H1 (cell line): ENCODE measurements around the gene SND1. TPM values are rescaled to one million over a fixed set of nuclear protein-coding genes. Genes with fewer than 3 reads are reported as not detected.

Experiments
- CTCF ChIA-PET: fragments of 300-600 bp; sonication (Branson Sonifier 250); formaldehyde crosslinking; loops from one replicate; lab custom pipeline; 2021; ENCODE audit not compliant: partially characterized antibody; lab: Charles Lee
- POLR2A ChIA-PET: fragments of 300-600 bp; sonication (Branson Sonifier 250); formaldehyde crosslinking; loops from one replicate; lab custom pipeline; 2021; ENCODE audit warnings: inconsistent platforms; ENCODE audit not compliant: partially characterized antibody; lab: Charles Lee
- DNase-seq, 2 experiments: peaks; one replicate each; pipeline versions ENCODE4 v3.0.0 to v3.0.0-alpha.2; 2010 to 2022; ENCODE audit warnings: low spot score in 2 of 2, low read depth in 1 of 2, mixed read lengths in 1 of 2
- FAIRE-seq: peaks from 2 replicates; lab custom pipeline; 2011; peaks lifted over from hg19 to GRCh38; lab: Jason Lieb, UNC
- H2AFZ ChIP-seq: 2 replicates; pipeline ENCODE4 v1.8.1; 2012; ENCODE audit warnings: low read length, inconsistent platforms
- H2AK5ac ChIP-seq: 2 replicates; pipeline ENCODE4 v1.6.1; 2013; ENCODE audit warnings: low read depth, low read length
- H2BK120ac ChIP-seq: replicated peaks from 2 replicates; pipeline ENCODE3; 2013; ENCODE audit warnings: low read depth, low read length, inconsistent platforms
- H2BK12ac ChIP-seq: 2 replicates; pipeline ENCODE4 v1.6.1; 2013; ENCODE audit warnings: low read depth, low read length
- H2BK15ac ChIP-seq: 2 replicates; pipeline ENCODE4 v1.6.1; 2013; ENCODE audit warnings: low read length
- H2BK20ac ChIP-seq: 2 replicates; pipeline ENCODE4 v1.6.1; 2013; ENCODE audit warnings: low read length
- H2BK5ac ChIP-seq: 2 replicates; pipeline ENCODE4 v1.6.1; 2013; ENCODE audit warnings: low read depth, low read length
- H3K14ac ChIP-seq: 2 replicates; pipeline ENCODE4 v1.6.1; 2013; ENCODE audit warnings: inconsistent platforms; ENCODE audit not compliant: insufficient read length
- H3K18ac ChIP-seq: 2 replicates; pipeline ENCODE4 v1.6.1; 2013; ENCODE audit warnings: low read length; ENCODE audit errors: extremely low read depth
- H3K23ac ChIP-seq: 2 replicates; pipeline ENCODE4 v1.6.1; 2013; ENCODE audit warnings: inconsistent platforms; ENCODE audit not compliant: insufficient read length
- H3K23me2 ChIP-seq: 2 replicates; pipeline ENCODE4 v1.6.1; 2013; ENCODE audit warnings: low read depth, low read length
- H3K27ac ChIP-seq: 2 replicates; pipeline ENCODE4 v1.6.1; 2011; ENCODE audit warnings: low read depth, low read length, inconsistent platforms
- H3K27me3 ChIP-seq, 4 experiments: replicated peaks in 1 of 4; 1 replicate in 1 of 4; 2 replicates in 3 of 4; pipeline versions ENCODE4 v1.6.1 to v1.8.1; 2011 to 2013; ENCODE audit warnings: low read length in 3 of 4, mild to moderate bottlenecking in 3 of 4, inconsistent platforms in 2 of 4, mixed read lengths in 2 of 4, moderate library complexity in 1 of 4; ENCODE audit not compliant: control insufficient read depth in 3 of 4, insufficient read depth in 3 of 4; ENCODE audit errors: extremely low read depth in 1 of 4
- H3K36me3 ChIP-seq, 4 experiments: 2 replicates each; pipeline versions ENCODE4 v1.6.1 to v1.8.1; 2011 to 2013; ENCODE audit warnings: mild to moderate bottlenecking in 4 of 4, low read length in 3 of 4, moderate library complexity in 2 of 4, control low read depth in 1 of 4, inconsistent platforms in 1 of 4; ENCODE audit not compliant: insufficient read depth in 4 of 4, control insufficient read depth in 2 of 4
- H3K4ac ChIP-seq: replicated peaks from 2 replicates; pipeline ENCODE3; 2013; ENCODE audit warnings: low read length, low read depth, mixed read lengths, inconsistent platforms; ENCODE audit not compliant: insufficient read length
- H3K4me1 ChIP-seq, 4 experiments: replicated peaks in 1 of 4; 1 replicate in 1 of 4; 2 replicates in 3 of 4; pipeline versions ENCODE4 v1.6.1 to v1.8.1; 2011 to 2013; ENCODE audit warnings: low read length in 3 of 4, inconsistent platforms in 2 of 4, mixed read lengths in 1 of 4; ENCODE audit not compliant: insufficient read depth in 4 of 4, control insufficient read depth in 3 of 4
- H3K4me2 ChIP-seq, 2 experiments: 2 replicates each; pipeline versions ENCODE4 v1.6.1 to v1.8.1; 2011 to 2013; ENCODE audit warnings: low read depth in 2 of 2, low read length in 2 of 2, control low read depth in 1 of 2, inconsistent platforms in 1 of 2, mild to moderate bottlenecking in 1 of 2; ENCODE audit not compliant: insufficient read depth in 1 of 2
- H3K4me3 ChIP-seq, 4 experiments: fragments of 200-600, 300-600 bp in 1 of 4; sonication (generic), shearing (Covaris generic), sonication (Bioruptor Twin) in 1 of 4; 2 replicates each; pipeline versions ENCODE4 v1.5.1 to v1.8.1; 2011 to 2016; ENCODE audit warnings: low read length in 4 of 4, low read depth in 3 of 4, control low read depth in 2 of 4, inconsistent platforms in 2 of 4, mild to moderate bottlenecking in 2 of 4, mixed read lengths in 1 of 4, moderate library complexity in 1 of 4; ENCODE audit not compliant: insufficient read depth in 2 of 4; ENCODE audit errors: extremely low read depth in 1 of 4
- H3K56ac ChIP-seq: replicated peaks from 2 replicates; pipeline ENCODE3; 2013; ENCODE audit warnings: low read depth, mild to moderate bottlenecking, mixed read lengths, low read length, inconsistent platforms; ENCODE audit not compliant: insufficient read length
- H3K79me1 ChIP-seq: 2 replicates; pipeline ENCODE4 v1.6.1; 2013; ENCODE audit warnings: low read depth, low read length, control low read depth
- H3K79me2 ChIP-seq, 2 experiments: 2 replicates each; pipeline versions ENCODE4 v1.6.1 to v1.8.1; 2012 to 2013; ENCODE audit warnings: low read length in 2 of 2, mild to moderate bottlenecking in 2 of 2, inconsistent platforms in 1 of 2; ENCODE audit not compliant: insufficient read depth in 2 of 2, control insufficient read depth in 1 of 2
- H3K9ac ChIP-seq, 4 experiments: replicated peaks in 1 of 4; 1 replicate in 1 of 4; 2 replicates in 3 of 4; pipeline versions ENCODE4 v1.6.1 to v1.8.1; 2011 to 2013; ENCODE audit warnings: low read depth in 3 of 4, low read length in 3 of 4, control low read depth in 2 of 4, mild to moderate bottlenecking in 2 of 4, moderate library complexity in 2 of 4, inconsistent platforms in 1 of 4; ENCODE audit errors: extremely low read depth in 1 of 4
- H3K9me3 ChIP-seq, 2 experiments: 2 replicates each; pipeline versions ENCODE4 v1.6.1 to v1.8.1; 2012 to 2013; ENCODE audit warnings: mild to moderate bottlenecking in 2 of 2, moderate library complexity in 2 of 2, control low read depth in 1 of 2, inconsistent platforms in 1 of 2, low read depth in 1 of 2, low read length in 1 of 2, mixed read lengths in 1 of 2; ENCODE audit not compliant: insufficient read depth in 2 of 2
- H4K20me1 ChIP-seq, 2 experiments: replicated peaks in 1 of 2; 2 replicates each; pipeline versions ENCODE3 to v1.8.1; 2011 to 2013; ENCODE audit warnings: inconsistent platforms in 2 of 2, low read length in 2 of 2, mild to moderate bottlenecking in 1 of 2; ENCODE audit not compliant: insufficient read depth in 2 of 2, control insufficient read depth in 1 of 2
- H4K5ac ChIP-seq: 2 replicates; pipeline ENCODE4 v1.6.1; 2013; ENCODE audit warnings: low read length, low read depth, mixed read lengths, inconsistent platforms; ENCODE audit not compliant: insufficient read length
- H4K8ac ChIP-seq: 2 replicates; pipeline ENCODE4 v1.8.0; 2013; ENCODE audit warnings: mild to moderate bottlenecking, moderate library complexity, low read length, inconsistent platforms; ENCODE audit not compliant: insufficient read depth; ENCODE audit errors: extremely low read depth
- H4K91ac ChIP-seq: replicated peaks from 2 replicates; pipeline ENCODE3; 2013; ENCODE audit warnings: low read length, mixed read lengths, inconsistent platforms; ENCODE audit not compliant: insufficient read length
- CTBP2 ChIP-seq: IDR thresholded peaks from 2 replicates; pipeline ENCODE4 v1.7.0; 2011; ENCODE audit warnings: borderline replicate concordance, mild to moderate bottlenecking, moderate library complexity, mixed read lengths, low read length; ENCODE audit not compliant: insufficient read depth, insufficient read length
- TEAD4 ChIP-seq: IDR thresholded peaks from 2 replicates; pipeline ENCODE4 v1.6.1; 2012; ENCODE audit warnings: low read depth, low read length, inconsistent platforms, mixed read lengths
- WGBS, 2 experiments: shearing (Covaris generic) in 1 of 2; methylation state at CpG; one replicate each; pipeline versions ENCODE4 v1.1.6 to v1.1.7; 2013 to 2015; ENCODE audit warnings: low lambda C conversion rate in 2 of 2, mixed read lengths in 2 of 2, inconsistent platforms in 1 of 2, low coverage in 1 of 2, missing lambda C conversion rate in 1 of 2; ENCODE audit not compliant: insufficient replicate concordance in 2 of 2, insufficient coverage in 1 of 2, insufficient read length in 1 of 2; ENCODE audit errors: extremely low coverage in 1 of 2, missing lambda C conversion rate in 1 of 2; 5-methylcytosine and 5-hydroxymethylcytosine counted together
- polyA plus RNA-seq, 7 experiments: library from polyadenylated mRNA; depleted of rRNA in 3 of 7; stranded (reverse) in 5 of 7; unstranded in 2 of 7; fragments of >200 nt in 5 of 7; fragments of 200-250 nt in 2 of 7; gene quantifications; 1 replicate in 5 of 7; 2 replicates in 1 of 7; 4 replicates in 1 of 7; pipeline versions ENCODE4 v1.2.1 to v1.2.3, GENCODE V29; 2011 to 2013; ENCODE audit warnings: missing spikeins in 2 of 7, mixed read lengths in 2 of 7
- total RNA-seq: library from RNA; stranded (reverse); fragmentation: NEBNext Ultra II Directional; extraction: Animal tissue kit (Norgen Biotek cat#: 25700); gene quantifications from 2 replicates; pipeline ENCODE4 v1.2.1, GENCODE V29; 2021

SND1 gene
- total and polyA plus RNA-seq, 2 of the 8 experiments (the other 6 are each of a cell fraction or from before 2014, with no cell fraction given), result 122 to 290 TPM

DNA sequence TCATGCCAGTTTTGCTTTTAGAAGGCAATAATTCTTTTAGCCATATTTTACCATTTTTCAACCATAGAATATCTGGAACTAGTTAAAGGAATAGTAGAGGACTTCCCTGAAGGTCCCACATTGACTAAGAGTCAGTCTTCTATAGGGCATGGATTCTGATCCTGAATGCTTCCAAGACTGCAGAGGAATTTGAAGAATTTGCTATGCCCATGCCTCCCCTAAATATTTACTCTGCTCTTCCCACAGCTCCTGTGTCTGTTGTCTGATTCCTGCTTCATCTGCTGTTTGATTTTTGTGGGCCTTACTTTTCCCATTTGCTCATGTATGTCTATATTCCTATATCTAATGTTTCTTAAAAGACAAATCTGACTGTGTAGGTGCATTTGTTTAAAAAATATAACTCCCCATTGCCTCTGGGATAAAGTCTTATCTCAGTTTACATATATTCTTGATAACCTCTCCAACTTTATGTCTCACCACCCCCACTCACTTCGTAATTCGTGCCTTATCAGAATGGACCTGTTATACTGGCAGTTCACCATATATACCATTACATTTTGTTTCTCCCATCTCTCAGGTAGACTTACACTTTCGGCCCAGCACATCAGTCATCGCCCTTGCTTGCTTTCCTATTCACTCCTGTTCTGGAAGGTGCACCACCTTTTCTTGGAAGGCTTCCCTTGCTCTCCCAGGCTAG is 345.4 kb downstream of the SND1 start:
- Histone ChIP-seq H3K4me3 (no peak overlapping the region), H3K23ac (no peak overlapping the region), H2BK5ac (no peak overlapping the region), H4K20me1 (peaks cover 0 to 4% of the 10 kb centered on the region in 2 experiments), H3K27ac (no peak overlapping the region), H3K9ac (no peak overlapping the region; a peak in 1 of 7 replicates), H3K56ac (no peak overlapping the region), H2AFZ (no peak overlapping the region), H3K79me1 (peaks cover 4% of the 10 kb centered on the region; the same call in 1 of the 2 replicates), H2AK5ac (no peak overlapping the region), H2BK20ac (no peak overlapping the region), H2BK120ac (no peak overlapping the region), H4K8ac (no peak overlapping the region), H3K4me2 (no peak overlapping the region), H3K18ac (no peak overlapping the region), H3K27me3 (no peaks in the 10 kb centered on the region), H3K4me1 (peaks cover 2 to 15% (median 9%) of the 10 kb centered on the region in 4 experiments; a peak in 6 of 7 replicates), H3K4ac (no peak overlapping the region), H3K14ac (no peak overlapping the region), H3K23me2 (no peaks in the 10 kb centered on the region), H2BK15ac (no peak overlapping the region), H3K79me2 (no peaks in the 10 kb centered on the region), H4K91ac (no peak overlapping the region), H3K36me3 (no peaks in the 10 kb centered on the region; a peak in 1 of 8 replicates), H2BK12ac (no peak overlapping the region), H4K5ac (no peak overlapping the region), H3K9me3 (no peaks in the 10 kb centered on the region)
- peak; percentile 93 for TF ChIP-seq TEAD4
- no peak for TF ChIP-seq CTBP2
- ChIA-PET POLR2A (interaction anchor here (0.8 to 1.0 kb wide), 3 partner anchors 11 to 157 kb away, joined by 3 to 4 read pairs (median 4); no protein-coding TSS in a partner anchor), CTCF (interaction anchor here (0.8 to 2.0 kb wide), 4 partner anchors 14 to 369 kb away, joined by 3 to 7 read pairs (median 3); no protein-coding TSS in a partner anchor)
- no peak for DNase-seq
- WGBS, 2 experiments, result 89% methylated on average over 4 of the region's 4 CpGs; no CpG with 5 or more reads in 1 of the 2 experiments
- FAIRE-seq, result no peak
